ENCODE measurements around the gene OSTF1.

OSTF1 gene

GRCh38 chr9:75085640-75086039, 2.7 kb upstream of the OSTF1 start:
- Histone ChIP-seq H3K4me1 (ENCODE audit: control insufficient read depth, insufficient read depth, low read length, unreplicated experiment) (peaks cover 12% of the 10 kb centered on the region), H3K4me3 (ENCODE audit: low read depth, low read length) (no peak overlapping the region; the same call in 1 of the 2 replicates), H2AFZ (ENCODE audit: low read length, unreplicated experiment) (no peak overlapping the region), H3K27ac (ENCODE audit: low read depth, low read length) (no peak overlapping the region), H3K36me3 (ENCODE audit: insufficient read depth, low read length) (peaks cover 5% of the 10 kb centered on the region; the same call in 1 of the 2 replicates), H3K27me3 (ENCODE audit: insufficient read depth, low read length) (no peaks in the 10 kb centered on the region), H3K79me2 (ENCODE audit: control insufficient read depth, insufficient read depth, low read length, unreplicated experiment) (peaks cover 28% of the 10 kb centered on the region)

GRCh38 chr9:75086541-75087288, 1.6 kb upstream of the OSTF1 start:
- peaks cover 5% of the 10 kb centered on the region; the same call in 1 of the 2 replicates for H3K36me3 ChIP-seq (ENCODE audit: insufficient read depth, low read length)
- H3K4me1 ChIP-seq (ENCODE audit: control insufficient read depth, insufficient read depth, low read length, unreplicated experiment), result peaks cover 12% of the 10 kb centered on the region
- H3K27me3 ChIP-seq (ENCODE audit: insufficient read depth, low read length), result no peaks in the 10 kb centered on the region
- peak overlapping the region; percentile 59 for H2AFZ ChIP-seq (ENCODE audit: low read length, unreplicated experiment)
- H3K79me2 ChIP-seq (ENCODE audit: control insufficient read depth, insufficient read depth, low read length, unreplicated experiment), result peaks cover 38% of the 10 kb centered on the region
- H3K27ac ChIP-seq (ENCODE audit: low read depth, low read length), result peak overlapping the region; percentile 60
- H3K4me3 ChIP-seq (ENCODE audit: low read depth, low read length), result peak overlapping the region; percentile 86

GRCh38 chr9:75087289-75087823, 958 bp upstream of the OSTF1 start:
- Histone ChIP-seq H3K79me2 (ENCODE audit: control insufficient read depth, insufficient read depth, low read length, unreplicated experiment) (peaks cover 43% of the 10 kb centered on the region), H3K27me3 (ENCODE audit: insufficient read depth, low read length) (no peaks in the 10 kb centered on the region)

GRCh38 chr9:75088646-75089372, 495 bp downstream of the OSTF1 start:
- Histone ChIP-seq H3K27ac (ENCODE audit: low read depth, low read length) (peak overlapping the region; percentile 37), H3K4me1 (ENCODE audit: control insufficient read depth, insufficient read depth, low read length, unreplicated experiment) (peaks cover 12% of the 10 kb centered on the region), H2AFZ (ENCODE audit: low read length, unreplicated experiment) (peak overlapping the region; percentile 57), H3K79me2 (ENCODE audit: control insufficient read depth, insufficient read depth, low read length, unreplicated experiment) (peaks cover 53% of the 10 kb centered on the region), H3K36me3 (ENCODE audit: insufficient read depth, low read length) (no peaks in the 10 kb centered on the region), H3K4me3 (ENCODE audit: low read depth, low read length) (peak overlapping the region; percentile 86), H3K27me3 (ENCODE audit: insufficient read depth, low read length) (no peaks in the 10 kb centered on the region)

More at GRCh38 chr9:75087289-75087823, 958 bp upstream of the OSTF1 start:
- H3K4me3 ChIP-seq (ENCODE audit: low read depth, low read length), result peak overlapping the region; percentile 86
- H2AFZ ChIP-seq (ENCODE audit: low read length, unreplicated experiment), result peak overlapping the region; percentile 96
- H3K27ac ChIP-seq (ENCODE audit: low read depth, low read length), result peak overlapping the region; percentile 60
- peaks cover 12% of the 10 kb centered on the region for H3K4me1 ChIP-seq (ENCODE audit: control insufficient read depth, insufficient read depth, low read length, unreplicated experiment)
- H3K36me3 ChIP-seq (ENCODE audit: insufficient read depth, low read length), result peaks cover 4% of the 10 kb centered on the region; the same call in 1 of the 2 replicates

GRCh38 chr9:75089373-75089766, 1.1 kb downstream of the OSTF1 start:
- peak overlapping the region; percentile 86 for H3K4me3 ChIP-seq (ENCODE audit: low read depth, low read length)
- peak overlapping the region; percentile 9 for H2AFZ ChIP-seq (ENCODE audit: low read length, unreplicated experiment)
- no peaks in the 10 kb centered on the region for H3K36me3 ChIP-seq (ENCODE audit: insufficient read depth, low read length)
- H3K79me2 ChIP-seq (ENCODE audit: control insufficient read depth, insufficient read depth, low read length, unreplicated experiment), result peaks cover 59% of the 10 kb centered on the region
- no peaks in the 10 kb centered on the region for H3K27me3 ChIP-seq (ENCODE audit: insufficient read depth, low read length)
- H3K4me1 ChIP-seq (ENCODE audit: control insufficient read depth, insufficient read depth, low read length, unreplicated experiment), result peaks cover 12% of the 10 kb centered on the region
- H3K27ac ChIP-seq (ENCODE audit: low read depth, low read length), result peak overlapping the region; percentile 37

- Histone ChIP-seq H3K4me1 (ENCODE audit: control insufficient read depth, insufficient read depth, low read length, unreplicated experiment) (peaks cover 12% of the 10 kb centered on the region), H3K4me3 (ENCODE audit: low read depth, low read length) (peak overlapping the region; percentile 86; the same call in 1 of the 2 replicates), H3K27ac (ENCODE audit: low read depth, low read length) (no peak overlapping the region), H3K79me2 (ENCODE audit: control insufficient read depth, insufficient read depth, low read length, unreplicated experiment) (peaks cover 63% of the 10 kb centered on the region), H3K27me3 (ENCODE audit: insufficient read depth, low read length) (no peaks in the 10 kb centered on the region), H3K36me3 (ENCODE audit: insufficient read depth, low read length) (no peaks in the 10 kb centered on the region), H2AFZ (ENCODE audit: low read length, unreplicated experiment) (no peak overlapping the region)
Observed at GRCh38 chr9:75090579-75090978, 2.3 kb downstream of the OSTF1 start.

GRCh38 chr9:75092766-75093165, 4.5 kb downstream of the OSTF1 start:
- no peaks in the 10 kb centered on the region for H3K36me3 ChIP-seq (ENCODE audit: insufficient read depth, low read length)
- no peaks in the 10 kb centered on the region for H3K27me3 ChIP-seq (ENCODE audit: insufficient read depth, low read length)
- H3K79me2 ChIP-seq (ENCODE audit: control insufficient read depth, insufficient read depth, low read length, unreplicated experiment), result peaks cover 75% of the 10 kb centered on the region
- H3K27ac ChIP-seq (ENCODE audit: low read depth, low read length), result no peak overlapping the region
- no peak overlapping the region for H3K4me3 ChIP-seq (ENCODE audit: low read depth, low read length)
- no peak overlapping the region for H2AFZ ChIP-seq (ENCODE audit: low read length, unreplicated experiment)
- peaks cover 4% of the 10 kb centered on the region for H3K4me1 ChIP-seq (ENCODE audit: control insufficient read depth, insufficient read depth, low read length, unreplicated experiment)

- Histone ChIP-seq H2AFZ (ENCODE audit: low read length, unreplicated experiment) (no peak overlapping the region), H3K27ac (ENCODE audit: low read depth, low read length) (no peak overlapping the region), H3K27me3 (ENCODE audit: insufficient read depth, low read length) (no peaks in the 10 kb centered on the region), H3K4me3 (ENCODE audit: low read depth, low read length) (no peak overlapping the region), H3K79me2 (ENCODE audit: control insufficient read depth, insufficient read depth, low read length, unreplicated experiment) (peaks cover 63% of the 10 kb centered on the region), H3K36me3 (ENCODE audit: insufficient read depth, low read length) (no peaks in the 10 kb centered on the region), H3K4me1 (ENCODE audit: control insufficient read depth, insufficient read depth, low read length, unreplicated experiment) (no peaks in the 10 kb centered on the region)
Observed at GRCh38 chr9:75096796-75097195, 8.5 kb downstream of the OSTF1 start.

GRCh38 chr9:75101004-75101588, 12.8 kb downstream of the OSTF1 start:
- H3K27me3 ChIP-seq (ENCODE audit: insufficient read depth, low read length), result no peaks in the 10 kb centered on the region
- H3K79me2 ChIP-seq (ENCODE audit: control insufficient read depth, insufficient read depth, low read length, unreplicated experiment), result peaks cover 65% of the 10 kb centered on the region
- H2AFZ ChIP-seq (ENCODE audit: low read length, unreplicated experiment), result no peak overlapping the region
- no peak overlapping the region for H3K4me3 ChIP-seq (ENCODE audit: low read depth, low read length)
- no peak overlapping the region for H3K27ac ChIP-seq (ENCODE audit: low read depth, low read length)
- no peaks in the 10 kb centered on the region for H3K4me1 ChIP-seq (ENCODE audit: control insufficient read depth, insufficient read depth, low read length, unreplicated experiment)
- H3K36me3 ChIP-seq (ENCODE audit: insufficient read depth, low read length), result no peaks in the 10 kb centered on the region

- Histone ChIP-seq H3K27ac (ENCODE audit: low read depth, low read length) (no peak overlapping the region), H3K4me3 (ENCODE audit: low read depth, low read length) (no peak overlapping the region), H2AFZ (ENCODE audit: low read length, unreplicated experiment) (no peak overlapping the region), H3K36me3 (ENCODE audit: insufficient read depth, low read length) (no peaks in the 10 kb centered on the region), H3K79me2 (ENCODE audit: control insufficient read depth, insufficient read depth, low read length, unreplicated experiment) (peaks cover 54% of the 10 kb centered on the region), H3K4me1 (ENCODE audit: control insufficient read depth, insufficient read depth, low read length, unreplicated experiment) (no peaks in the 10 kb centered on the region), H3K27me3 (ENCODE audit: insufficient read depth, low read length) (no peaks in the 10 kb centered on the region)
Observed at GRCh38 chr9:75102177-75102790, 14.0 kb downstream of the OSTF1 start.
